CD1c-positive myeloid dendritic cell (primary cell): Measurements from ENCODE around the gene ADAMTS19.

Experiments
- DNase-seq: peaks from one replicate; pipeline ENCODE4 v3.0.0-alpha.2; 2016; ENCODE audit errors: extremely low spot score

ADAMTS19 gene

DNA sequence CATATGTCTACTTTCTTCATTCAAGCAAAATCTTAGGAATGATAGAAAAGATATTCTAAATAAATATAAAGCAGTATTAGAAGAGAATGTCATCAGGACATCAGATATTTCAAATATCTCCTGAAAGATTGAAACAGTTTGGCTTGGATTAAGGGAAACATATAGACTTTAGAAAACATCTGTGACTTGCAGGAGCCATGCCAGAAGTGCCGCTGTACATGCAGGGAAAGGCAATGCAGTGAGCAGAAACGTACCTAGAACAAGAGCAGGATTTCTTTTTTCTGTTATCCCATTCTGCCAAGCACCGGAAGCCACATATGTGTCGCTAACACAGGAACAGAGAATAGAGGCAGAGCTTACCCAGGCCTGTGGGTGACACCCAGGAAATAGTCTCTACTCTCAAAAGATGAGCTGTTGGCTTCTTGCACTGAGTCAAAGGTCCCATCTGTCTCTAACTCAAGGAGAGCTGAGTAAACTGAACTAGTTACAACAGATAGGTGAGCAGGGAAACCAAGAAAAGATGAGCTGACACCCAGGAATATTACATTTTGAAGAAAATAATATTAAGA lies 5.8 kb downstream of the ADAMTS19 start:
- DNase-seq: no peak

DNA sequence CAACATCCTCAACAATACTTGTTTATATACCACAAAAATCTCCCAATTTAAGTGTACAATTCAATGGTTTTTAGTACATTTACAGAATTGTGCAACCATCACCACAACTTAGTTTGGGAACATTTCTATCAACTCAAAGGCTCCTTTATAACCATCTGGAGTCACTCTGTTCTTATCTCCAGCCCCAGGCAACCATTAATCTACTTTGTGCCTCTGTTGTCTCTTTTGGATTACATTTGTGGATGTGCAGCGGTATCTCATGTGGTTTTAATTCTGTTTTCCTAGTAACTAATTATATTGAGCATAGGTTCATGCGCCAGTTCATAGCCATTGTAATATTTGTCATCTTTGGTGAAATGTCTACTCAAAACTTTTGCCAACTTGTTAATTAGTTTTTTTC lies 14.4 kb downstream of the ADAMTS19 start:
- no peak for DNase-seq

DNA sequence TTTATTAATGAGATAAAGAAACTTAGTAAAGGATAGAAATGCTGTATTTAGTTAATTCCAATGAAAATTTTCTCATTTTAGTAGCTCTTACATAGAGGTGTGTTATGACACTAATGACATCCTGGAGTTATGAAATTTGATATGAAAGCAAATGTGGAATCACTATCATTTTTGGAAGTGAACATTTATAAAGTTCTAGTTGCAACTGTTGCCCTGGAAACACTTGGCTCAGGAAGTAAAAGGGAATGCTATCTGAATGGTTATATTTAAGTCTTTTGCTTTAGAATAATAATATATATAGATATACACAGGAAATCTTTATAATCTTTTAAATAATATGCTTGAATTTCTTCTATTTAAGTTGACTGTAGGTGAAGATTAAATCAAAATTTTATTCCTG lies 16.7 kb downstream of the ADAMTS19 start:
- DNase-seq: no peak

DNA sequence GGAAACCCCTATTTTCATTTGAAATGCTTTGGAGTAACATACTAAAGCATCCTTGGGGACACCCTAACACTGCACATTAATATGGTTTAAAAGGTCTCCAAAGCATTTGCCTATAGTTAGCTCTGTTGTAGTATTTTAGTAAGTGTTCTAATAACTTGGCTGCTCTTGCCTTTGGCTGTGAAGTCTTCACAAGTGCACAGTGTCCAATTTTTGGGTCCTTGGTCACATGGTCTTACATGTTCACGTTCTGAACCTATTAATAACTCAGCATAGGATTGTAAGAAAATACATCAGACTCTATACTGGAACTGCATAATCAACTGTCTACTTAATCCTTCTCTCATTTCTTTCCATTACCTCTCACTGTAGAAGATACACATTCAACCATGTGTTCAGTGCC lies 17.4 kb downstream of the ADAMTS19 start:
- no peak for DNase-seq

DNA sequence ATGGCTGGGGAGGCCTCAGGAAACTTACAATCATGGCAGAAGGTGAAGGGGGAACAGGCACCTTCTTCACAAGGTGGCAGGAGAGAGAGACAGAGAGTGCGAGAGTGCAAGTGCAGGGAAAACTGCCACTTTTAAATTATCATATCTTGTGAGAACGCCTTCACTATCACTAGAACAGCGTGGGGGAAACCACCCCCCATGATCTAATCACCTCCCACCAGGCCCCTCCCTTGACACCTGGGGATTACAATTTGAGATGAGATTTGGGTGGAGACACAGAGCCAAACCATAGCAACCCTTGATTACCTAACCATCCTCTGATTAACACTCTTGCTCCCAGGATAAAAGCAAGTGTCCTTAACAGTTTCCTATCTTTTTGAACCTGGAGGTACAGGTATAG lies 21.1 kb downstream of the ADAMTS19 start:
- DNase-seq: no peak

DNA sequence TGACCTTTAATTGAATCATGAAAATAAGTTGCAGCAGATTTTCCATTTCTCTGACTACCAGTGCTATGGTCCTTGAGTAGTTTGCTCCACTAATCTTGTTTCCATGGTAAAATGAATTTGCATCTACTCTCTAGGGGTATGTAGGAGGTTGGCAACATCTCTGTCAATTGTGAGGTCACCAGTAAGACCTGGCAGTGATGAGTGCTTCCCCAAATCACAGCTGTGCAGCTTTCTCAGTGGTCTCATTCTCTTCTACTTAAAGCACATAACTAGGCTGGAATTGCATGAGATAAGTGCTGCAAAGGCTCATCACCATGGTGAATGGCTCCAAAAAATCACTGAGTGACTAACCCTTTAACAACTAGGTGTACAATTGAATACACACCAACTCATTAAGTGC lies 36.3 kb downstream of the ADAMTS19 start:
- no peak for DNase-seq

DNA sequence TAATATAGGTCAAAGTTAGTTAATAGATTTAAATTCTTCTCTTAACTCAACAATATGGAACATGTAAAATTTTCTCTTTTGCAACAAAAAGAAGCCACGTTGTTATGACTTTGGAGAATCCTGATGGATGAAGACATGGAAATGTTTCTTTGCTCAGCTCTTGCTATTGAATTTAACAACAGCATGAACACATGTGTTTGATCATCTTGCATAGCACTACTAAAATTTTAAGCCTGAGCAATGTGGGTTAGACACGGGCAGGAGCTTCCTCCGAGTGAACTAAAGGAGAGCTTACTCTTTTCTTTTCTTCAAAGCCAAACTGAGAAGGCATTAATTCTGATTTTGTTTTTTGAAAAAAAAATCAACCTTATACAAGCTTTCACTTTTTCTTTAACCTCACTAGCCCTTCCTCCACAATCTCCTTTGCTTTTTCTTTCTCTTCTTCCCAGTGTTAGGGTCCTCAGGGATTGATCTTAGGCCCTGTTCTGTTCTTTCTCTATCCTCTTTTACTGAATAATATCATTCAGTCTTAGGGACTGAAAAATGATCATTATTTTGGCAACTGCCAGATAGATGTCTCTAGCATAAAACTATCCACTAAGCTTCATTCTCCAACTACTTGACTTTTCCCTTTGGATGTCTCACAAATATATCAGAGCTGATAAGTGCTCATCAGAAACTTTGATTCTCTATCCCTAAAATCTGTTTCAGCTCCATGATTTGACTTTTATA lies 36.9 kb downstream of the ADAMTS19 start:
- DNase-seq: no peak

DNA sequence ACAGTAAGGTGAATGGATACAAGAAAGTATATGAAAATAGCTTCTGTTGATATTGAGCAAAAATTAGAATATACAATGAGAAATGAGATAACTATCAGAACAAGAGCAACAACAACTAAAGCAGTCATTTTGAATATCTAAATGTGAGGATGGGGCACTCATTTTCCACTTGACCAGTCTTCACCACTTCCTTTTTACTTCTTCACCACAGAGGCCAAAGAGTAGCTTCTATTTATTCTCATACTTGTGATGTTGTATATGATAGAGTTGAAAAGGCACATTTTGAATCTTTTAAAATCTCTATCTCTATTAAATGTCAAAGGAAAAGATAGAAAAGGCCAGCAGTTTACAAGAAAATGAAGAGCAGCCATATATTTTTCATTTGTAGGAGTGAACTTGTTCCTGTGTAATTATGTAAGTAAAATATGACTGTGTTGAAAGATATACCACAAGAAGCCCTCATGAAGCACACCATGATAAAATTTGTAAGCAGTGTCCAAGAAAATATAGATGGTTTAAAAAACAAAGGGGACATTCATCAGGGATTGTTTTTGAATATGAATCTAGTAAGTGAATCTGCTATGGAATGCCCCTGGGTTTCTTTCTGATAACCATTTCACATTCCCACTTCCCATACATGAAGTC lies 39.2 kb downstream of the ADAMTS19 start:
- no peak for DNase-seq

DNA sequence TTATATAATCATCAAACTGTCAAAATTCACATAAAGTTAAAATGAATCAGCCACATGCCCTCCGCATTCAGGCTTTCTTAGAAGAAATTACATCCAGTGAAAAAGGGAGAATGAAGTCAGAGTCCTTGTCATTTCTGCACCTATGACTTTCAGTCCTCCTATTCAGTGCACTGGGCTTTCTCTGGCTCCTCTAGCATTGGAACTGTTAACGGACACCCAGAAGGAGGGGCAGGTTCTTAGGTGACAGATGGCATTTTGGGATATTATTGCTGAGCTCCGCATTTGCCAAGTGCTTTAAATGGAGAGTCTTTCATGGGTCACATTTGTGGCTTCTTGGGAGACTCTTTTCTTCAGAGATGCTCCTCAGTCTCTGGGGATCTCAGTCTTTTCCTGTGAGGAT lies 40.0 kb downstream of the ADAMTS19 start:
- no peak for DNase-seq

DNA sequence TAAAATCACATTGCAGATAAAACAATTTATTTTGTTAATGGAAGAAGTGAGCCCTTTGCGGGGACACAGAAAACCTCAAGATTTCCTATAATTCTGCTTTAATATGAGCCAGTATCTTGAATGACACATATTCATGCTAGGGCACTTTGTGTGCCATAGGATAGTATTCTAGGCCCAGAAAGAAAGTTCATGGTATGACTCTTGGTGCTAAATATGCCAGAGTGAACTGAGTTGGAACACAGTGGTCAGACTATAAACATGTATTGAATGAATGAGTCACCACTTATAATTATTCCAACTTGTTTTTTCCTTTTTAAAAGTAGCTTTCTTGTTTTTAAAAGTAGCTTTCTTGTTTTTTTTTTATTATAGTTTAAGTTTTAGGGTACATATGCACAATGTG lies 46.0 kb downstream of the ADAMTS19 start:
- no peak for DNase-seq

DNA sequence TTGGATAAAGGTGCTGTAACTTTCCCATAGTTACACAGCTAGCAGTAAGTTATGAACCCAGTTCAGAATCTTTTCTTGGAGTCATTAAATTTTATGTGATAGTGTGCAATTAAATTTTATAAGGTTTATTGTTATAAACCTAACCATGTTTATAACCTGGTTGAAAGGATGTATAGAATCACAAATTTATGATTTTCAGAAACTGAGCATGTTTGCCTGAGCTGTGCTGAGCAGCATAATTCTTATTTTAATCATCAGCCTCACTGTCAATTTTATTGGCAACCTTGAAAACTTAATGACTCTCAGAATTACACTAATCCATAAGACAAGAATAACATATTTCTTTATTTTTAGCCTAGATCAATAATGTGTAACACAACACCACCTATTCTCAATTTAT lies 46.9 kb downstream of the ADAMTS19 start:
- DNase-seq: no peak

DNA sequence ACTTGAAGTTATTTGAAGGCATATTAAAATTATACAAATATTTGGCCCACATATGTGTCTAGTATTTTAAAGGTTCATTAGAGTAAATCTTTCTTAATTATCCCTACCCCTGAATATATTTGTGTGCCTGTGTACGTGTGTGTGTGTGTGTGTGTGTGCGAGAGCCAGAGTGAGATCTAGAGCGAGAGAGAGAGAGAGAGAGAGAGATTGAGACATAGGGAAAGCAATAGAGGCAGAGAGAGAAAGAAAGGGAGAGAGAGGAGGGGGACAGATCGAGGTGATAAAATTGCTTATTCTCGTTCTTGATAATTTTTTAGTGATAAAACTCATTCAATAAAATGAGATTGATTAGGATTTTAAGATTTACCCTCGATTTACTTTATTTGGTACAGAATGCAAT lies 47.4 kb downstream of the ADAMTS19 start:
- DNase-seq: no peak

DNA sequence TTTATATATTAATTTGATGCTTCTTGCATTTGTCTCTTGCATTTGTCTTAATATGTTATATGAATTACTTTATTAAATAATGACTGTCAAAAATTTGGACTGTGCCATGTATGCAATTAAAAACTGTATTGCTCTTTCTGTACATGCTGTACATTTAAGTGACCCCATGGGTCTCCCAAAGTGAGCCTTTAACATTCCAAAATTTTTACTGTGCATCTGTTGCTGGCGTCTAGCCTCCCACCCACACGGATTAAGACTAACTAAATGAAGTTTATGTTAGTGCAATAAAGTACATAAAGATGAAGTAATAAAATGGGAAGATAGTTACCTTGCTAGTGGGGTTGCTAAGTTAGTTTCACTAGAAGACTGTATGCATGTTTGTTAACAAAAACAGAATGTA lies 48.5 kb downstream of the ADAMTS19 start:
- no peak for DNase-seq

DNA sequence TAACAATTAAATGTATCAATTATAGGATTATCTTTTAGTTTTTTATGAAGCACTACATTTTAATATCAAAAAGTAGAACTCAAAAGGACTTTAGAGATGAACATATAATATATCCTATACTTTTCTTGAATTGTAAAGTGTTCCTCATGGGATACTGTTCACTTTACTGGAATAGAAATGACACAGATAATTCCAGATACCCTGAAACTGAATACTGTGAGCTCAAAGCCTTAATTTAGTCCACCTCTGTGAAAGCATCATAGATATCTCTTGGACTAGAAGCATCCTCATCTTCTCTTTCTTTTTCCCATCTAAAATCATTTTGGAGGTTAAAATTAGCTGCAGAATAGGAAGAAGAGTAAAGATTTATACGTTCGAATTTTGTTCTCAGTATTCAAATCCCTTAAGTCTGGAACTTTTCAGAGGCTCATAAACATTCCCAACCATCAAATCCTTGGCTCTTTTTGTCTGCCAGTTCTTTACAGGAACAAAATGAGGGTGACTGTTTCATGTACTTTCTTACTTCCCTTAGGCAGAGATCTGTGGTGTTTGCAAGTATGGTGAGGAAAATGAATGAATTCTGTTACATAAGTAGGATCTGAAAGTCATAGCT lies 49.4 kb downstream of the ADAMTS19 start:
- DNase-seq: no peak

DNA sequence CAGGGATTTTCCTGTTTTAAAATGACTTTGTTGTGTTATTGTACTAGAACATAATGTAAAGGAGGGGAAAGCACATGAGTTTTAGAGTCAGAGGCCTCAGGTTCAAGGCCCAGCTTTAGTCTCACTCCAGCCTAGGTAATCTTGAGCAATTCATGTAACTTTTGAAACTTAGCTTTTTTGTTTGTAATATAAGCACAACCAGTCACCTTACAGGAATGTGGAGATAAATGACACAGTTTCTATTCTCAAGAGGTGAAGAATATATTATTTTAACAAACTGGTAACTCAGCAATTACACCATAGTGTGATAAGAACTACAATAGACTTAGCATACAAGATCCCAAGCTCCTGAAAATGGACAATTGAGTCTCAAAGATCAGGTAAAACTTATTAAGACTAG lies 51.2 kb downstream of the ADAMTS19 start:
- no peak for DNase-seq

DNA sequence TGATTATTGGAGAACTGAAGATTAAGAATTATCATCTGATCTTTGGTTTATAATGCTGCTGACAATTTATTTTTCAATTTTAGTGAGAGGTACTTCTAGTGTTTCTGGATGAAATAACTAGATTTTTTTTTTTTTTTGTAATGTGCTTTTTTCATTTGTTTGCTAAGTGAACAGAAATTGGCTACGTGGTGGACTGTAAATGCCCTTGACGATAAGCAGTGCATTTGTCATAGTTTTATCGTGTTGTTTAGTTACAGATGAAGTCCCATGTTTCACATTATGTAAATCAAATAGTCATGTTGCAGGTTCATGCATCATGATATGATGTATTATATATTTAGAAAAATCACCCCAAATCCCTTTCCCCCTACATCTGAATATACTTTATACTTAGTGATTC lies 81.0 kb downstream of the ADAMTS19 start:
- DNase-seq: no peak

DNA sequence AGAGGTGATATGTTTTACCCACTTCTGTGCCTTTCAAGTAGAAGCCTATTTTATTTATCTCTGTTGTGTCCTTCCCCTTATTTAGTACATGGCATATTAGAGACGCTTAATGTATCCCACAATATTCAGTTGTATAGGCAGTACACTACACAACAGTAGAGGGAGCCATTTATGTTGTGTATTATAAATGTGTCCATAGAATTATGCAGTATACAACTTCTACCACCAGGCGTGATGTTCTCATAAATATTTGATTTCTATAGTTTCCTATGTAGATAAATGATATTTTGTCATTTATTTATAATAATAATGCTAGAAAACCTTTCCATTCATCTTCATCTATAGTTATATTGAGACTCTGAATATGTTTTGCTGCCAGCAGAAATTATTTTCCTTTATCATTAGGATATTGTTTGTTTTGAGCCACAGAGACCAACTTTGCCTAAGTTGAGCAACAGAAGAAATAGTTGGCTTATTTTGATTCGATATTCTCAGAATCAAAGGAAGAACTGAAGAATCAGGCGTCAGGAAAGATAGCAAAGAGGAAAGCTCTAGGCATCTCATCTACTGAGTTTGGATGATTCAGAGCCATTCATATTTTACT lies 81.7 kb downstream of the ADAMTS19 start:
- DNase-seq: no peak

DNA sequence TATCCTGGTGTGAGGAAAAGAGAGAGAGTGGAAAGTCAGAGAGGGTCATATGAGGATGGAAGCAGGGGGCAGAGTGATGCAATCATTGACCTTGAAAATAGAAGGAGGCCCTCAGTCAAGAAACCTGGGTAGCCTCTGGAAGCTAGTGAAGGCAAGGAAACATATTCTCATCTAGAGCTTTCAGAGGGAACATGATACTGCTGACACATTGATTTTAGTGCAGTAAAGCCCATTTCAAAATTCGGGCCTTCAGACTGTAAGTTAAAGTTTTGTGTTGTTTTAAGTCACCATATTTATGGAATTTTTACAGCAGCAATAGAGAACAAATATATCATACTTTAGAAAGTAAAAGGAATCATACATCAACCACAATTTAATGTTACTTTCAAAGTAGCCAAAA lies 87.0 kb downstream of the ADAMTS19 start:
- DNase-seq: no peak

DNA sequence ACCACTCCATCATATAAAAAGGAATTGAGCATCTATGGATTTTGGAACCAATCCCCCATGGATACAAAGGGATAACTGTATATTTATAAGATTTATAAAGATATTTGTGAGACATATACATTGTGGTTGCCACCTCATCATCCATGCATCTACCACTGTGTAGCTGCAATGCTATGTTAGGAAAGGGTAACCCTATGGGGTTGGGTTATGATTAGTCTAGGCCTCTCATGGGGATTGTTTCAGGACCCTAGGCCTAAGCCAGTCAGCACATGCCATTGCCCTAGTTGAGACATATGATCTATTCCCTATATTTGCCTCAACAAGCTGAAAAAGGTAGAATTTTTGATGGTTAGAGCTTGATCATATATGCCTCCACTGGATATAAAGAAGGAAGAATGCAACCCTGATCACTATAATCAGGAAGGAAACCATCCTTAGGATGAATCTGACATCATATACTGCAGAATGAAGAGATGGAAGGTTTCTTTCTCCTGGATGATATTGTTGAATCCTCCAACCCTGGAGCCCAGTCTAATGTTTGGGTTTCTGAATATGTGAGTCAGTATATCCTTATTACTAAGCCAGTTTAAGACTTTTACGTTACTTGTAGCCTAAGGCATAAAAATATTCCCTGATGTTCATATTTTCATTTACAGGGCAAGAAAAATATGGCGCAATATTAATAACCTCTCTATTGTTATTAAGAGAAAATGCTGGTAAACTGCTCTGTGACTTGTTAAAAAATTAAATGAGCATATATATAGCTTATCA lies 94.2 kb downstream of the ADAMTS19 start:
- DNase-seq: no peak

DNA sequence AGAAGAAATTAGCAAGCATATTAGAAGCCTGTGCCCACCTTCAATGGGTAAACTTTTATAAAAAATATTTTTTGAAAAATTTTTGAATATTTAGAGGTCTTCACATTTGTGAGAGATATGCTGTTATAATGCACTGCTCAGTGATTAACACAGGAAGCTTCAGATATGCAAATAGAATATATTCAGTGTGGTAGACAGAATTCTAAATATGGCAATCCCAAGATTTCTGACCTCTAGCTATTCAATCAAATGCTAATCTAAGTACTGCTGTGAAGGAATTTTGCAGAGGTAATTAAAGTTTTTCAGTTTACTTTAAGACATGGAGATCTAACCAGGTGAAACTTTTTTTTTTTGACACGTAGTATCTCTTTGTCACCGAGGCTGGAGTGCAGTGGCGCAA lies 103.5 kb downstream of the ADAMTS19 start:
- DNase-seq: no peak

DNA sequence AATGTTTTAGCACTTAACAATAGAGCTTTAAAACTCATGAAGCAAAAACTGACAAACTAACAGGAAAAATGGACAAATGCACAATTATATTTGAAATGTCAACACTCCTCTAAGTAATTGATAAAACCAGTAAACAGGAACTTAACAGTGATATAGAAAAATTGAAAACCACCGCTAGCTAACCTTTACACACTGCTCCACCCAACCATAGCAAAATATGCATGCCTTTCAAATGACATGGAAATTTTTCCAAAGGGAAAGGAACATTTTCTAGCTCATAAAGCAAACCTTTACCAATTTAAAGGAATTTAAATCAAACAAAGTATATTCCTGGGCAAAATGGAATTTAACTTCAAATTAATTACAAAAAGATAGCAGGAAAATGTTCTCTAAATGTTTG lies 109.2 kb downstream of the ADAMTS19 start:
- no peak for DNase-seq

DNA sequence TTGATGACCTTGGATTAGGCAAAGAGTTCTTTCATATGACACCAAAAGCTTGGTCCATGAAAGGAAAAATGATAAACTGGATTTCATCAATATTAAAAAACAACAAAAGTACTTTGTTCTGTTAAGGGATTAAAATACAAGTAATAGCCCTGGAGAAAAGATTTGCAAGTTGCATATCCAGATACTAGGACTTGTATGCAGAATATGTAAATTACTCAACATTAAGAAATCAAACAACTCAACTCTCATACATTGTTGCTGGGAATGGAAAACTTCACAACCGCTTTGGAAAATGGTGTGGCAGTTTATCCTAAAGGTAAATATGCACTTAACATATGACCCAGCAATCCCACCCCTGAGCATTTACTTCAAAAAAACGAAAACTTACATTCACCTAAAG lies 112.0 kb downstream of the ADAMTS19 start:
- no peak for DNase-seq
